ENCODE data around the gene HPSE2.

GRCh38 chr10:98446151-98446660 is 789.4 kb downstream of the HPSE2 start:
- no peak for TF ChIP-seq POLR2A (IDR thresholded peaks at IDR 0.05; ENCODE audit: extremely low read depth, insufficient read length)
- no peak for TF ChIP-seq CTCF (IDR thresholded peaks at IDR 0.05; ENCODE audit: low read depth, low read length)
- peak; percentile 37; the same call in 1 of the 2 replicates for TF ChIP-seq MAX (IDR thresholded peaks at IDR 0.05; ENCODE audit: low read depth, low read length)
